Measurements from ENCODE around the gene MATK. TPM values are rescaled to one million over a fixed set of nuclear protein-coding genes. Genes with fewer than 3 reads are reported as not detected.

MATK gene
- total and polyA plus RNA-seq, 3 experiments from 2014 or later = 27.6 to 142 (median 28.1) TPM

- Mint-ChIP-seq H3K27me3 (no peaks in the 10 kb centered on the region), H3K4me1 (peaks cover 0 to 8% (median 4%) of the 10 kb centered on the region in 3 donors), H3K9me3 (no peaks in the 10 kb centered on the region), H3K27ac (no peak within 1 kb of the TSS), H3K4me3 (peak within 1 kb of the TSS in 1 of 7 donors; percentile 41), H3K36me3 (peaks cover 0 to 30% (median 7%) of the 10 kb centered on the region in 3 donors)
- no peaks in the 10 kb centered on the region for H3K36me3 ChIP-seq (ENCODE audit: insufficient read depth, low read length)
- H3K4me1 ChIP-seq (ENCODE audit: insufficient read depth, low read length) = no peaks in the 10 kb centered on the region
- ChIA-PET CTCF (interaction anchor here (1.5 kb wide), 1 partner anchor 50 kb away, joined by 3 read pairs; no protein-coding TSS in a partner anchor), POLR2A (no interaction called here)
- H3K27me3 ChIP-seq (ENCODE audit: insufficient read depth, low read length, poor library complexity, severe bottlenecking) = no peaks in the 10 kb centered on the region
- no peaks in the 10 kb centered on the region for H3K9me3 ChIP-seq (ENCODE audit: low read length)
- no peak within 1 kb of the TSS for H3K27ac ChIP-seq (ENCODE audit: low read depth, low read length)
- DNase-seq = no peak
- no peak within 1 kb of the TSS for H3K4me3 ChIP-seq (ENCODE audit: low read length)
Observed at GRCh38 chr19:3771906-3772455, 14.2 kb downstream of the MATK start, which contains the start of gene RAX2. TSS of gene RAX2 (minus strand) at chr19:3772228. CDS start at chr19:3771742, 486 bp downstream.

DNA sequence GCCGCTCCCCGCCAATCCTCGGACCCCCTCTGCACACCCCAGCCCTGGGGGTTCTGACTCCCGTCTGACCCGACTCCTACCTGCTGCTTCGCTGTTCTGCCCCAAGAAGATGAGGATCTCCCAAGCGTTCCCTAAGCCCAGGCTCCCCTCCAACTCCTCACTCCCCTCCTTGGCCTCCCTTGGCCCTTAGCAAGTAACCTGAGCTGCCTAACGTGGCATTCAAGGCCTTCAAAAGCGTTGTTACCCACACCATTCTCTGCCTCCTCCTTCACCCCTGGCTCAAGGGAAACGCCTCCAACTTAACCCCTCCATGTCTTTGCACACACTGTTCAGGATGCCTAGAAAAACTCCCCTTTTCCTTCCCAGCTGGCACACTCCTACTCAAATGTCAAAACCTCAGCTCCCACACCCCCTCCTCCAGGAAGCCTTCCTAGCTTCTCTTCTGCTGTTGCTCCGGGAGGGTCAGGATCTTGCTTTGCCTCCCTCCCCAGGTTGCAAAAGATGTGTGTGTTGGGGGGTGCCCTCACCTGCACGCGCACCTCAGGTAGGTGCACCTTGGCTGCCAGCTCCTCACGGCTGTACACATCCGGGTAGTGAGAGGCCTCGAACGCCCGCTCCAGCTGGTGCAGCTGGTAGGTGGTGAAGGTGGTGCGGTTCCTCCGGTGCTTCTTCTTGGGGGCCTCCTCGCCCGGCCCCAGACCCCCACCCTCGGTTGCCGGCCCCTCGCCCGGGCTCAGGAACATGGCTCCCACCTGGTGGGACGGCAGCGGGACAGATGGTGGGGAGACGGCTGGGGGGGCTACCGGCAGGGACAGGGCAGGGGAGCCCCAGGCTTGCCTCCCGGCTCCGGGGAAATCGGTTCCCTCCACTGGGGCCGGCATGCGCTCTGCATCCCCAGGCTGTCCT, 14.9 kb downstream of the MATK start:
- H3K4me3 Mint-ChIP-seq = no peak overlapping the region
- peaks cover 0 to 36% (median 5%) of the 10 kb centered on the region in 3 donors for H3K36me3 Mint-ChIP-seq
- Histone ChIP-seq H3K36me3 (ENCODE audit: insufficient read depth, low read length) (no peaks in the 10 kb centered on the region), H3K9me3 (ENCODE audit: low read length) (no peaks in the 10 kb centered on the region), H3K4me1 (ENCODE audit: insufficient read depth, low read length) (peaks cover 7% of the 10 kb centered on the region), H3K4me3 (ENCODE audit: low read length) (no peak overlapping the region), H3K27ac (ENCODE audit: low read depth, low read length) (no peak overlapping the region), H3K27me3 (ENCODE audit: insufficient read depth, low read length, poor library complexity, severe bottlenecking) (no peaks in the 10 kb centered on the region)
- H3K9me3 Mint-ChIP-seq = no peaks in the 10 kb centered on the region
- peaks cover 5 to 12% (median 11%) of the 10 kb centered on the region in 3 donors for H3K4me1 Mint-ChIP-seq
- H3K27me3 Mint-ChIP-seq = no peaks in the 10 kb centered on the region
- POLR2A ChIA-PET = no interaction called here
- H3K27ac Mint-ChIP-seq = no peak overlapping the region
- DNase-seq = no peak
- CTCF ChIA-PET = interaction anchor here (1.5 kb wide), 1 partner anchor 51 kb away, joined by 3 read pairs; no protein-coding TSS in a partner anchor

- Mint-ChIP-seq H3K9me3 (no peaks in the 10 kb centered on the region), H3K4me3 (no peak overlapping the region), H3K36me3 (peaks cover 0 to 39% (median 5%) of the 10 kb centered on the region in 3 donors), H3K27me3 (no peaks in the 10 kb centered on the region), H3K27ac (no peak overlapping the region), H3K4me1 (peaks cover 6 to 12% (median 12%) of the 10 kb centered on the region in 3 donors)
- ChIA-PET POLR2A (no interaction called here), CTCF (interaction anchor here (1.5 kb wide), 1 partner anchor 52 kb away, joined by 3 read pairs; no protein-coding TSS in a partner anchor)
- no peaks in the 10 kb centered on the region for H3K9me3 ChIP-seq (ENCODE audit: low read length)
- no peak for DNase-seq
- no peaks in the 10 kb centered on the region for H3K27me3 ChIP-seq (ENCODE audit: insufficient read depth, low read length, poor library complexity, severe bottlenecking)
- peaks cover under 1% of the 10 kb centered on the region for H3K36me3 ChIP-seq (ENCODE audit: insufficient read depth, low read length)
- no peak overlapping the region for H3K4me3 ChIP-seq (ENCODE audit: low read length)
- no peak overlapping the region for H3K27ac ChIP-seq (ENCODE audit: low read depth, low read length)
- peaks cover 7% of the 10 kb centered on the region for H3K4me1 ChIP-seq (ENCODE audit: insufficient read depth, low read length)
Observed at GRCh38 chr19:3770136-3770999, 15.8 kb downstream of the MATK start.

DNA sequence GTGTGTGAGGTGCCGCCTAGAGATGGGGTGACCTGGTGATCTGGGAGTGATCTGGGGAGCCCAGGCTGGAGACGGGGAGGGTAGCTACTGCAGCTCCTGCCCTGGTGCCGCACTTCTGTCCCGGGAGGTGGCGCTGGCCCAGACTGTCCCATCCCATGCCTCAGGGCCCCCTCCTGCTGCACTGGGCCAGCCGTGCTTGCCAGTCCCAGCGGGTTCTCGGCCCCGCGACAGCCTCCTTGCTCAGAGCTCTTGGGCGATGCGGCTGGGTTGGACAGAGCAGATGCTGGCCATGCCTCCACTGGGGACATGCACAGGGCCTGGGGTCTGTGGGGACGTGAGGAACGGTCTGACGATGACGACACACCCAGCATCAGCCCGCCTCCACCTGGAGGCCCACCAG, 16.7 kb downstream of the MATK start:
- H3K27ac ChIP-seq (ENCODE audit: low read depth, low read length) = no peak overlapping the region
- no peaks in the 10 kb centered on the region for H3K27me3 ChIP-seq (ENCODE audit: insufficient read depth, low read length, poor library complexity, severe bottlenecking)
- Mint-ChIP-seq H3K4me1 (peaks cover 6 to 12% (median 12%) of the 10 kb centered on the region in 3 donors), H3K36me3 (peaks cover 0 to 39% (median 5%) of the 10 kb centered on the region in 3 donors), H3K27ac (no peak overlapping the region), H3K4me3 (no peak overlapping the region), H3K9me3 (no peaks in the 10 kb centered on the region), H3K27me3 (no peaks in the 10 kb centered on the region)
- no peak overlapping the region for H3K4me3 ChIP-seq (ENCODE audit: low read length)
- ChIA-PET POLR2A (no interaction called here), CTCF (no interaction called here)
- no peaks in the 10 kb centered on the region for H3K9me3 ChIP-seq (ENCODE audit: low read length)
- peaks cover 7% of the 10 kb centered on the region for H3K4me1 ChIP-seq (ENCODE audit: insufficient read depth, low read length)
- DNase-seq = no peak
- H3K36me3 ChIP-seq (ENCODE audit: insufficient read depth, low read length) = peaks cover 5% of the 10 kb centered on the region

DNA sequence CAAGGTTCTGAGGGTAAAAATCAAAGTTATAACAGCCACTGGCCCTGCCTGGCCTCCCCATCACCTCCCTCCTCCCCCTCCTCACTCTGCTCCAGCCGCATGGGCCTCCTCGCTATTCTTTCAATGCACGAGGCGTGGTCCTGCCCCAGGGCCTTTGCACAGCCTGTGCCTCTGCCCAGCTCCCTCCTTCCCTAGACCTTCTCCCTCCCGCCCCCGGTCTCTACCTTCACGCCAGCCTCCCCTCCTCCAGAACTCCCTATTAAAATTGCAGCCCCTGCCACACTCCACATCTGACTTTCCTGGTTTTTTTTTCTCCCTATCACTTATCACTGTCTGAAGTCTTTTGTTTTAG, 17.5 kb downstream of the MATK start:
- no peak overlapping the region for H3K4me3 Mint-ChIP-seq
- Histone ChIP-seq H3K27me3 (ENCODE audit: insufficient read depth, low read length, poor library complexity, severe bottlenecking) (no peaks in the 10 kb centered on the region), H3K9me3 (ENCODE audit: low read length) (no peaks in the 10 kb centered on the region), H3K27ac (ENCODE audit: low read depth, low read length) (no peak overlapping the region), H3K36me3 (ENCODE audit: insufficient read depth, low read length) (peaks cover 5% of the 10 kb centered on the region), H3K4me3 (ENCODE audit: low read length) (no peak overlapping the region), H3K4me1 (ENCODE audit: insufficient read depth, low read length) (peaks cover 7% of the 10 kb centered on the region)
- ChIA-PET CTCF (interaction anchor here (1.3 kb wide), 1 partner anchor 54 kb away, joined by 3 read pairs; no protein-coding TSS in a partner anchor), POLR2A (no interaction called here)
- peak overlapping the region in 3 of 8 donors; percentile 21 to 87 (median 46) for H3K27ac Mint-ChIP-seq
- H3K4me1 Mint-ChIP-seq = peaks cover 6 to 12% (median 10%) of the 10 kb centered on the region in 3 donors
- DNase-seq = no peak
- peaks cover 0 to 39% (median 5%) of the 10 kb centered on the region in 3 donors for H3K36me3 Mint-ChIP-seq
- no peaks in the 10 kb centered on the region for H3K27me3 Mint-ChIP-seq
- no peaks in the 10 kb centered on the region for H3K9me3 Mint-ChIP-seq

DNA sequence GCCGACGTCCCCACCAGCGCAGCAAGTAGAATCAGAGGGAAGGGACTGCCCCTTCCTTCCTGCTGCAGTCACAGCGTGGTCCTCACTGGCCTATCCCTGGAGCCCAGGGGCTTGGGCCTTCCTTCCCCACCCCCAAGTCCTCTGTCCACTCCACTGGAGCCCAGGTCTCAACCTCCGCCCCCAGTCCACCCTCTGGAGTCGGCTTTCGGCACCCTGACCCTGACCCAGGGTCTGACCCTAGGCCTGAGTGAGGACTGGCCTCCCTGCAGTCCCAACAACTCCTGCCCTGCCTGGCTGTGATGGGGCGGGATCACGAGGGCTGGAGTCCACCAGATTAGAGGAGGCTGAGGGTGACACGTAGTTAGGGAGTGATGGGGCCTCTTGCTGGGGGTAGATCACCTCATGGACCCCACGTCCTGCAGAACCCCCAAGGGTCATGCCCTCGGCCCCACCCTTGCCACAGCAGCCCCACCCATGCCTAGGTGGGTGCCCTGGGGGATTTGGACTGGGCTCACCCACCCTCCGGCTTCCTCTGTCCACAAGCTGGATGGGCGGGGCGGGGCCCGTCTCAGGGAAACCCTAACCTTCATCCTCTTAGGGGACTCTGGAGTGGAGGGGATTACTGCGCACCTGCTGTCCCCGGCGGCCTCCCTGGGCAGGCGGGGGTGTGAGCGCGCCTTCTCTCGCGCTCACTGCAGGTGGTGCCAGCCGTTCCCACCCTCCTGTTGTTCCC, 18.0 kb downstream of the MATK start:
- Mint-ChIP-seq H3K36me3 (peaks cover 0 to 39% (median 5%) of the 10 kb centered on the region in 3 donors), H3K4me3 (no peak overlapping the region), H3K27me3 (no peaks in the 10 kb centered on the region), H3K4me1 (peaks cover 8 to 15% (median 13%) of the 10 kb centered on the region in 3 donors), H3K27ac (no peak overlapping the region), H3K9me3 (no peaks in the 10 kb centered on the region)
- Histone ChIP-seq H3K4me1 (ENCODE audit: insufficient read depth, low read length) (peaks cover 11% of the 10 kb centered on the region), H3K9me3 (ENCODE audit: low read length) (no peaks in the 10 kb centered on the region), H3K27me3 (ENCODE audit: insufficient read depth, low read length, poor library complexity, severe bottlenecking) (no peaks in the 10 kb centered on the region), H3K36me3 (ENCODE audit: insufficient read depth, low read length) (peaks cover 5% of the 10 kb centered on the region), H3K4me3 (ENCODE audit: low read length) (no peak overlapping the region), H3K27ac (ENCODE audit: low read depth, low read length) (no peak overlapping the region)
- CTCF ChIA-PET = interaction anchor here (1.2 to 1.5 kb wide), 3 partner anchors 30 to 54 kb away, joined by 3 to 5 read pairs (median 3); no protein-coding TSS in a partner anchor
- POLR2A ChIA-PET = no interaction called here
- DNase-seq = no peak

- Mint-ChIP-seq H3K36me3 (peaks cover 0 to 46% (median 8%) of the 10 kb centered on the region in 3 donors), H3K9me3 (peaks cover 0 to 4% (median 0%) of the 10 kb centered on the region in 5 donors), H3K4me1 (peaks cover 19 to 27% (median 23%) of the 10 kb centered on the region in 3 donors), H3K27me3 (peaks cover 0 to 7% of the 10 kb centered on the region in 2 donors), H3K4me3 (no peak overlapping the region), H3K27ac (peak overlapping the region in 1 of 8 donors; percentile 93)
- peaks cover 5% of the 10 kb centered on the region for H3K36me3 ChIP-seq (ENCODE audit: insufficient read depth, low read length)
- no peak overlapping the region for H3K27ac ChIP-seq (ENCODE audit: low read depth, low read length)
- no peak overlapping the region for H3K4me3 ChIP-seq (ENCODE audit: low read length)
- H3K9me3 ChIP-seq (ENCODE audit: low read length) = no peaks in the 10 kb centered on the region
- no peak for DNase-seq
- ChIA-PET CTCF (interaction anchor here (1.2 to 1.5 kb wide), 3 partner anchors 31 to 55 kb away, joined by 3 to 5 read pairs (median 4); no protein-coding TSS in a partner anchor), POLR2A (no interaction called here)
- H3K27me3 ChIP-seq (ENCODE audit: insufficient read depth, low read length, poor library complexity, severe bottlenecking) = no peaks in the 10 kb centered on the region
- H3K4me1 ChIP-seq (ENCODE audit: insufficient read depth, low read length) = peaks cover 14% of the 10 kb centered on the region
Observed at GRCh38 chr19:3767050-3767449, 19.1 kb downstream of the MATK start.

Data from CD8-positive, alpha-beta memory T cell (primary cell).